H1 (cell line): ENCODE data around the gene SLC1A5. TPM values are rescaled to one million over a fixed set of nuclear protein-coding genes. Genes with fewer than 3 reads are reported as not detected.

Source experiments
- CTCF ChIA-PET: fragments of 300-600 bp; sonication (Branson Sonifier 250); formaldehyde crosslinking; loops from one replicate; lab custom pipeline; 2021; ENCODE audit not compliant: partially characterized antibody; lab: Charles Lee
- POLR2A ChIA-PET: fragments of 300-600 bp; sonication (Branson Sonifier 250); formaldehyde crosslinking; loops from one replicate; lab custom pipeline; 2021; ENCODE audit warnings: inconsistent platforms; ENCODE audit not compliant: partially characterized antibody; lab: Charles Lee
- DNase-seq, 2 experiments: peaks; one replicate each; pipeline versions ENCODE4 v3.0.0 to v3.0.0-alpha.2; 2010 to 2022; ENCODE audit warnings: low spot score in 2 of 2, low read depth in 1 of 2, mixed read lengths in 1 of 2
- FAIRE-seq: peaks from 2 replicates; lab custom pipeline; 2011; peaks lifted over from hg19 to GRCh38; lab: Jason Lieb, UNC
- H2AFZ ChIP-seq: 2 replicates; pipeline ENCODE4 v1.8.1; 2012; ENCODE audit warnings: low read length, inconsistent platforms
- H2AK5ac ChIP-seq: 2 replicates; pipeline ENCODE4 v1.6.1; 2013; ENCODE audit warnings: low read depth, low read length
- H2BK120ac ChIP-seq: replicated peaks from 2 replicates; pipeline ENCODE3; 2013; ENCODE audit warnings: low read depth, low read length, inconsistent platforms
- H2BK12ac ChIP-seq: 2 replicates; pipeline ENCODE4 v1.6.1; 2013; ENCODE audit warnings: low read depth, low read length
- H2BK15ac ChIP-seq: 2 replicates; pipeline ENCODE4 v1.6.1; 2013; ENCODE audit warnings: low read length
- H2BK20ac ChIP-seq: 2 replicates; pipeline ENCODE4 v1.6.1; 2013; ENCODE audit warnings: low read length
- H2BK5ac ChIP-seq: 2 replicates; pipeline ENCODE4 v1.6.1; 2013; ENCODE audit warnings: low read depth, low read length
- H3K14ac ChIP-seq: 2 replicates; pipeline ENCODE4 v1.6.1; 2013; ENCODE audit warnings: inconsistent platforms; ENCODE audit not compliant: insufficient read length
- H3K18ac ChIP-seq: 2 replicates; pipeline ENCODE4 v1.6.1; 2013; ENCODE audit warnings: low read length; ENCODE audit errors: extremely low read depth
- H3K23ac ChIP-seq: 2 replicates; pipeline ENCODE4 v1.6.1; 2013; ENCODE audit warnings: inconsistent platforms; ENCODE audit not compliant: insufficient read length
- H3K23me2 ChIP-seq: 2 replicates; pipeline ENCODE4 v1.6.1; 2013; ENCODE audit warnings: low read depth, low read length
- H3K27ac ChIP-seq: 2 replicates; pipeline ENCODE4 v1.6.1; 2011; ENCODE audit warnings: low read depth, low read length, inconsistent platforms
- H3K27me3 ChIP-seq, 4 experiments: replicated peaks in 1 of 4; 1 replicate in 1 of 4; 2 replicates in 3 of 4; pipeline versions ENCODE4 v1.6.1 to v1.8.1; 2011 to 2013; ENCODE audit warnings: low read length in 3 of 4, mild to moderate bottlenecking in 3 of 4, inconsistent platforms in 2 of 4, mixed read lengths in 2 of 4, moderate library complexity in 1 of 4; ENCODE audit not compliant: control insufficient read depth in 3 of 4, insufficient read depth in 3 of 4; ENCODE audit errors: extremely low read depth in 1 of 4
- H3K36me3 ChIP-seq, 4 experiments: 2 replicates each; pipeline versions ENCODE4 v1.6.1 to v1.8.1; 2011 to 2013; ENCODE audit warnings: mild to moderate bottlenecking in 4 of 4, low read length in 3 of 4, moderate library complexity in 2 of 4, control low read depth in 1 of 4, inconsistent platforms in 1 of 4; ENCODE audit not compliant: insufficient read depth in 4 of 4, control insufficient read depth in 2 of 4
- H3K4ac ChIP-seq: replicated peaks from 2 replicates; pipeline ENCODE3; 2013; ENCODE audit warnings: low read length, low read depth, mixed read lengths, inconsistent platforms; ENCODE audit not compliant: insufficient read length
- H3K4me1 ChIP-seq, 4 experiments: replicated peaks in 1 of 4; 1 replicate in 1 of 4; 2 replicates in 3 of 4; pipeline versions ENCODE4 v1.6.1 to v1.8.1; 2011 to 2013; ENCODE audit warnings: low read length in 3 of 4, inconsistent platforms in 2 of 4, mixed read lengths in 1 of 4; ENCODE audit not compliant: insufficient read depth in 4 of 4, control insufficient read depth in 3 of 4
- H3K4me2 ChIP-seq, 2 experiments: 2 replicates each; pipeline versions ENCODE4 v1.6.1 to v1.8.1; 2011 to 2013; ENCODE audit warnings: low read depth in 2 of 2, low read length in 2 of 2, control low read depth in 1 of 2, inconsistent platforms in 1 of 2, mild to moderate bottlenecking in 1 of 2; ENCODE audit not compliant: insufficient read depth in 1 of 2
- H3K4me3 ChIP-seq, 4 experiments: fragments of 200-600, 300-600 bp in 1 of 4; sonication (generic), shearing (Covaris generic), sonication (Bioruptor Twin) in 1 of 4; 2 replicates each; pipeline versions ENCODE4 v1.5.1 to v1.8.1; 2011 to 2016; ENCODE audit warnings: low read length in 4 of 4, low read depth in 3 of 4, control low read depth in 2 of 4, inconsistent platforms in 2 of 4, mild to moderate bottlenecking in 2 of 4, mixed read lengths in 1 of 4, moderate library complexity in 1 of 4; ENCODE audit not compliant: insufficient read depth in 2 of 4; ENCODE audit errors: extremely low read depth in 1 of 4
- H3K56ac ChIP-seq: replicated peaks from 2 replicates; pipeline ENCODE3; 2013; ENCODE audit warnings: low read depth, mild to moderate bottlenecking, mixed read lengths, low read length, inconsistent platforms; ENCODE audit not compliant: insufficient read length
- H3K79me1 ChIP-seq: 2 replicates; pipeline ENCODE4 v1.6.1; 2013; ENCODE audit warnings: low read depth, low read length, control low read depth
- H3K79me2 ChIP-seq, 2 experiments: 2 replicates each; pipeline versions ENCODE4 v1.6.1 to v1.8.1; 2012 to 2013; ENCODE audit warnings: low read length in 2 of 2, mild to moderate bottlenecking in 2 of 2, inconsistent platforms in 1 of 2; ENCODE audit not compliant: insufficient read depth in 2 of 2, control insufficient read depth in 1 of 2
- H3K9ac ChIP-seq, 4 experiments: replicated peaks in 1 of 4; 1 replicate in 1 of 4; 2 replicates in 3 of 4; pipeline versions ENCODE4 v1.6.1 to v1.8.1; 2011 to 2013; ENCODE audit warnings: low read depth in 3 of 4, low read length in 3 of 4, control low read depth in 2 of 4, mild to moderate bottlenecking in 2 of 4, moderate library complexity in 2 of 4, inconsistent platforms in 1 of 4; ENCODE audit errors: extremely low read depth in 1 of 4
- H3K9me3 ChIP-seq, 2 experiments: 2 replicates each; pipeline versions ENCODE4 v1.6.1 to v1.8.1; 2012 to 2013; ENCODE audit warnings: mild to moderate bottlenecking in 2 of 2, moderate library complexity in 2 of 2, control low read depth in 1 of 2, inconsistent platforms in 1 of 2, low read depth in 1 of 2, low read length in 1 of 2, mixed read lengths in 1 of 2; ENCODE audit not compliant: insufficient read depth in 2 of 2
- H4K20me1 ChIP-seq, 2 experiments: replicated peaks in 1 of 2; 2 replicates each; pipeline versions ENCODE3 to v1.8.1; 2011 to 2013; ENCODE audit warnings: inconsistent platforms in 2 of 2, low read length in 2 of 2, mild to moderate bottlenecking in 1 of 2; ENCODE audit not compliant: insufficient read depth in 2 of 2, control insufficient read depth in 1 of 2
- H4K5ac ChIP-seq: 2 replicates; pipeline ENCODE4 v1.6.1; 2013; ENCODE audit warnings: low read length, low read depth, mixed read lengths, inconsistent platforms; ENCODE audit not compliant: insufficient read length
- H4K8ac ChIP-seq: 2 replicates; pipeline ENCODE4 v1.8.0; 2013; ENCODE audit warnings: mild to moderate bottlenecking, moderate library complexity, low read length, inconsistent platforms; ENCODE audit not compliant: insufficient read depth; ENCODE audit errors: extremely low read depth
- H4K91ac ChIP-seq: replicated peaks from 2 replicates; pipeline ENCODE3; 2013; ENCODE audit warnings: low read length, mixed read lengths, inconsistent platforms; ENCODE audit not compliant: insufficient read length
- BRCA1 ChIP-seq: IDR thresholded peaks from 2 replicates; pipeline ENCODE4 v1.6.1; 2012; ENCODE audit warnings: low read depth, low read length, improper control_type of control experiment
- GABPA ChIP-seq: IDR thresholded peaks from 2 replicates; pipeline ENCODE4 v1.6.1; 2011; ENCODE audit warnings: mild to moderate bottlenecking, low read length, moderate library complexity, borderline replicate concordance; ENCODE audit not compliant: insufficient read depth
- JUND ChIP-seq: IDR thresholded peaks from 2 replicates; pipeline ENCODE4 v1.6.1; 2011; ENCODE audit warnings: mild to moderate bottlenecking, improper control_type of control experiment, low read length
- POLR2AphosphoS5 ChIP-seq: IDR thresholded peaks from 2 replicates; pipeline ENCODE4 v1.6.1; 2011; ENCODE audit warnings: low read depth, low read length
- SUZ12 ChIP-seq: fragments of 200-600 bp; sonication (generic); IDR thresholded peaks from 2 replicates; pipeline ENCODE4 v1.6.1; 2012; ENCODE audit warnings: mild to moderate bottlenecking, inconsistent platforms, low read length, moderate library complexity, mixed read lengths
- WGBS, 2 experiments: shearing (Covaris generic) in 1 of 2; methylation state at CpG; one replicate each; pipeline versions ENCODE4 v1.1.6 to v1.1.7; 2013 to 2015; ENCODE audit warnings: low lambda C conversion rate in 2 of 2, mixed read lengths in 2 of 2, inconsistent platforms in 1 of 2, low coverage in 1 of 2, missing lambda C conversion rate in 1 of 2; ENCODE audit not compliant: insufficient replicate concordance in 2 of 2, insufficient coverage in 1 of 2, insufficient read length in 1 of 2; ENCODE audit errors: extremely low coverage in 1 of 2, missing lambda C conversion rate in 1 of 2; 5-methylcytosine and 5-hydroxymethylcytosine counted together
- polyA plus RNA-seq, 7 experiments: library from polyadenylated mRNA; depleted of rRNA in 3 of 7; stranded (reverse) in 5 of 7; unstranded in 2 of 7; fragments of >200 nt in 5 of 7; fragments of 200-250 nt in 2 of 7; gene quantifications; 1 replicate in 5 of 7; 2 replicates in 1 of 7; 4 replicates in 1 of 7; pipeline versions ENCODE4 v1.2.1 to v1.2.3, GENCODE V29; 2011 to 2013; ENCODE audit warnings: missing spikeins in 2 of 7, mixed read lengths in 2 of 7
- total RNA-seq: library from RNA; stranded (reverse); fragmentation: NEBNext Ultra II Directional; extraction: Animal tissue kit (Norgen Biotek cat#: 25700); gene quantifications from 2 replicates; pipeline ENCODE4 v1.2.1, GENCODE V29; 2021

The SLC1A5 gene
- total and polyA plus RNA-seq, 2 of the 8 experiments (the other 6 are each of a cell fraction or from before 2014, with no cell fraction given) = 291 to 351 TPM

DNA sequence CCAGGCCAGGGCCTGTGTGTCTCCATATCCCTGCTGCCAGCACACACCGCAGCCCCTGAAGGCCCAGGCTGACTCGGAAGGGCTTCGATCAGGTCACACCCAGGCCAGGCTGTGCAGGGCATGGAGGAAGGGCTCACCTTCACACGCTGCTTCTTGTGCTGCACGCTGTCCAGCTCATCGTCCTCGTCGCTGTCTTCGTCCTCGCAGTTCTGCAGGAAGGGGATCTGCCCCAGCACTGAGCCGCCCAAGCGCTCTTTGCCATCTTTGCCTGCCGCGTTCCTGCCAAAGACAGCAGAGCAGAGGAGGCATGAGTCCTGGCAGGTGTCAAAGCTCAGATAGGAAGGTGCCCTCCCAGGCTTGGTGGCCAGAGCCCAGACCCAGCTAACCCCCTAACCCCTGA lies 57.8 kb downstream of the SLC1A5 start:
- Histone ChIP-seq H3K23me2 (no peaks in the 10 kb centered on the region), H2BK20ac (no peak overlapping the region), H3K27me3 (no peaks in the 10 kb centered on the region), H2BK5ac (no peak overlapping the region; the same call in 1 of the 2 replicates), H3K27ac (no peak overlapping the region), H4K8ac (no peak overlapping the region), H3K9ac (no peak overlapping the region), H3K36me3 (peaks cover 38 to 71% (median 54%) of the 10 kb centered on the region in 4 experiments), H2BK12ac (no peak overlapping the region), H3K18ac (no peak overlapping the region), H4K5ac (no peak overlapping the region), H3K23ac (no peak overlapping the region), H2BK120ac (no peak overlapping the region), H3K56ac (no peak overlapping the region), H3K4ac (no peak overlapping the region), H3K4me1 (peaks cover 0 to 3% (median 0%) of the 10 kb centered on the region in 4 experiments; a peak in 4 of 7 replicates), H3K4me2 (no peak overlapping the region), H3K9me3 (no peaks in the 10 kb centered on the region), H3K14ac (no peak overlapping the region), H3K79me2 (peaks cover 0 to 27% of the 10 kb centered on the region in 2 experiments; a peak in 2 of 4 replicates), H4K91ac (no peak overlapping the region), H2BK15ac (no peak overlapping the region), H3K79me1 (peaks cover 8% of the 10 kb centered on the region), H2AK5ac (no peak overlapping the region), H4K20me1 (peaks cover 30 to 48% of the 10 kb centered on the region in 2 experiments), H2AFZ (no peak overlapping the region), H3K4me3 (no peak overlapping the region)
- no peak for FAIRE-seq
- ChIA-PET POLR2A (interaction anchor here (0.8 to 4.2 kb wide), 6 partner anchors 10 to 55 kb away, joined by 3 to 26 read pairs (median 6); no protein-coding TSS in a partner anchor), CTCF (interaction anchor here (0.7 to 15.8 kb wide), 13 partner anchors 10 to 126 kb away, joined by 3 to 188 read pairs (median 4); no protein-coding TSS in a partner anchor)
- no peak for DNase-seq
- TF ChIP-seq POLR2AphosphoS5 = no peak
- no peak for TF ChIP-seq SUZ12
- TF ChIP-seq BRCA1 = no peak
- TF ChIP-seq GABPA = no peak
- no peak for TF ChIP-seq JUND
- WGBS, 2 experiments = 99% methylated on average over 14 of the region's 14 CpGs; no CpG with 5 or more reads in 1 of the 2 experiments
